Fibroblast of peridontal ligament (primary cell): ENCODE data around the gene GINS1.

Experiments
- DNase-seq: peaks from one replicate; pipeline ENCODE4 v3.0.0-alpha.2; 2010; ENCODE audit errors: extremely low read depth

The GINS1 gene

DNA sequence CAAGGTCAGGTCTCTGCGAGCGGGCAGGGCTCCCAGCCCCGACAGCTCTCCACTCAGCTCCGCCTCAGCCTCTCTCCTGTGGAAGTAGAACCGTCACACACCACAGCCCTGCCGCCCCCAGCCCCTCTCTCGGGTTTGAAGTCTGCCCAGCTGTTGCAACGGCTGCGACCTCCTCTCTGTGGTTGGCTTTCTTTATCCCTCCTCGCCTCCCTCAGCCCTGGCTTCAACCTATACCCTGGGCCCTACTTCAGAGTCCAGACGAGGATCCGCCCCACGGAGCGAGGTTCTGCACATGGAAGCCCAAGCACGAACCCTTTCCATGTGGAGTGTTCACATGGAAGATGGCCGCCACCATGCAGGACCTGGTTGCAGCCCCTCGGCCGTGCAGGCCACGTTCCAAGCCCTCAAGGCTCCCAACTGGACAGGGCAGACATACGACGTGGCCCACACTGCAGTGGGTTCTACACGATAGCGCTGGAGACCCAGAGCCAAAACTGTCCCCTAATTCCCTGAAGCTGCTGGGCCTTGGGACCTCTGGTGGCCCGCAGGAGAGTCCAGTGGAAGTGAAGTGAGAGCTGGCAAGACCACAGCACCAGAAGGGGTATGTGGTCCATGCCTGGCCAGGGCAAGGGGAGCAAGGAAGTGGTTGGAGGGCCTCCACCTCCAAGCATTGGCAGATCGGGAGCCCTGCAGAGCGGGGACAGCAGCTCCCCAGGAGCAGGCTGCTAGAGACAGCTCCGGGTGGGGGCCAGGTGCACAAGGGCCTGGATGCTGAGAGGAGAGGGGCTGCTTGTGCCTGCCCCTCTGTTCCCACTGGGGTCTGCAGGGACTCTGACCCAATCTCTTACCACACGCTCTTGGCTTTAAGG lies 69.8 kb downstream of the GINS1 start:
- no peak for DNase-seq

DNA sequence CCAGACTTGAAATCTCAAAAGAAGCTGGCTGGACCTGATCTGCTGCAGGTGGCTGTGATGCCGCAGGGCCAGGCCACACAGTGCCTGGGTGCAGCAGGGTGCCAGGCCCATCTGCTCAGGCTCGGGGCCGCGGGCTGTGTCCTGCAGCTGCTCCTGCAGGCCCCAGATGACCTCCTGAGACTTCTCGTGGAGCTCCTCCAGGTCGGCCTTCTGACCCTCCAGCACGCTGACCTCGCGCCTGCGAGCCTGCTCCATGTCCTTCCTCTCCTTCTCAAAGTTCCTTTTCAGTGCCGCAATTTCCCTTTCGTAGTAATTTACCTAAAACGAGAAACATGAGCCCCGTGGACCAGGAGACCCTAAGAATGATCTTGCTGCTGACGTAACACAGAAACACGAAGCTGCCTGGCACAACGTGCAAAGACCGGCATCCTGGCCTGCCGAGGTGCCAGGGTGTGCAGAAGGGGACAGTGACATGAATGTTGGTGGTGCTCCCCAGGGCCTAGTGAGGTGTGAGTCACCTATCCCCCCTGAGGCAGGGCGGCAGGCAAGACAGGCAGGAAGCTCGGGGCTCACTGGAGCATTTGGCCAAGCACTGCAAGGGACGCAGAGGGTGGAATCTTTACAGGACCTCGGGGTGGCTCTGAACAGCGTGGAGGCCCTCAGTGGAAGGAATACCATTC lies 71.6 kb downstream of the GINS1 start:
- no peak for DNase-seq

DNA sequence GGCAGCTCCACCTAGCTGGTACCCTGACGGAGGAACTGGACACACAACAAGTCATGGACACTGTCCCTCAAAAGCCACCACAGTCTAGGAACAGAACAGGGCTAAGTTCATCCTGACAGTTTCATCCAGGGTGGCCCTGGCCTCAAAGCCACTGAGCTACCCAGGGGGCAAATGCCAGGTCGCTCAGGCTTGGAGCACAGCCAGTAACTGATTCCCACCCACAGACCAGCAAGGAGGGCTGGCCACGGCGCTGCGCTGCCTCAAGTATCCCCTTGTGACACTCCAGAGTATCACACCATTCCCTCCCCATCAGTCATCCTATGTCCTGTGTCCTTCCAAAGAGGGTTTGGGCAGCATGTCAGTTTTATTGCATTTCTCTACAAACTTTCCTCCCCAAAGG lies 72.2 kb downstream of the GINS1 start:
- no peak for DNase-seq

DNA sequence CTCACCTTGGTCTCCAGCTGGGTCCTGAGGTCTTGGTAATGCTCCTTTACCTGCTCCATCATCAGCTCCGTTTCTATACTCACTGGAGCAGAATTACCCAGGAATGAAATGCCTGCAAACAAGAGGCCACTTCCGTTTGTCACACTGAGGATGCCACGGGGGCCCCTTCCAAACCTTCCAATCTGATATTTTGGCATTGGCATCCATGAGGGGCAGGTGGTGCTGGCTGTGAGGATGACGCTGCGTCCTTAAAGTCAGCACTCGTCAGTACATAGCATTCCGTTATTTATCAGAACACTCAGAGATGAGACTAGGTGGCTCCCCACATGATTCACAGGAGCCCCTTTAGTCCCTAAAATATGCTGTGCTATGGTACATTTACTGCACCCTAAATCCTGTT lies 72.7 kb downstream of the GINS1 start:
- DNase-seq = no peak

DNA sequence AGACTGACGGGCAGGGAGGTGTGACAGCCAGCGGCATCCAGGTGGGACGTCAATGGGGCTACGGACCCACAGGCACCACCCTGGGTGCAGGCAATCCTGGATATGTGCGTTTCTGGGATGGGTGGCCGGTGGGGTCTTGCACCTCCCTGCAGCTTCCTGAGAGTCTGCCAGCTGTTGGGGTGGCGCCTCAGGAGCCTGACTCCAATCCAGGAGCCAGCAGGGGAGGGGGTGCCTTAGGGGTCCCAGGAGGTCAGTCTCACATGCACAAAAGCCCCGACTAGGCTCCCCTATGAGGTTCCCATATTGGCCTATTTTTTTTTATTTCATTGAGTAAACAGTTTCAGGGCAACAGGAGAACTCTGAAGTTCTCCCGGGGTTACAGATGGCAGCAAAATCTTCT lies 73.3 kb downstream of the GINS1 start:
- no peak for DNase-seq

DNA sequence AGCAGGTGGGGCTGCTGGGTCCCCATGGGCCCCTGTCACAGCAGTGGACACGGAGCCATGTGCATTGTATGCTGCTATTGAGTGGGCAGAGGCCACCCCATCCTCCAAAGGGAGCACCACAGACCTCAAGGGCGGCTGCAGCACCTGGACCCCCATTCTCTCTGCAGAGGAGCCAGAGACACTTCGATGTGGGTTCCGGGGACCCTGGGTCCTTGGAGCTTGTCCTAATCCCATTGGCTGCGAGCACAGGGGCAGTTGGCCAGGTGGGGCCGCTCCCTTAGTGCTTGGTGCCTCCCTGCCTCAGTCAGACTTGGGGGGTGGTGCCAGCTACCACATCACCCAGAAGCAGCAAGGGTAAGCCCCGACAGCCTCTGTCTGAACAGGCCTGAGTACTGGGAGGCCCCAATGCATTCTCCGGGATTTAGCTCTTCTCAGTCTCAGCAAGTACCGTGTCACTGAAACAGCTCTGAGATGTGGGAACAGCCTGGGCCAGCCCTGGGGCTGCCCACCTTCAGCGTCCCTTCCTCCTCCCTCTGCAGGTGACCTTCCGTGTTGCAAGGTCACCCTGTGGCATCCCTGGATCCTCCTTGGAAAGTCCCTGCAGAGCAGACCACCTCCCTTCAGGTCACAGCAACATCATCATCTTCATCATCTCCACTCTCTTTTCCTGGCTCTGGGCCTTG lies 73.9 kb downstream of the GINS1 start:
- DNase-seq = no peak

DNA sequence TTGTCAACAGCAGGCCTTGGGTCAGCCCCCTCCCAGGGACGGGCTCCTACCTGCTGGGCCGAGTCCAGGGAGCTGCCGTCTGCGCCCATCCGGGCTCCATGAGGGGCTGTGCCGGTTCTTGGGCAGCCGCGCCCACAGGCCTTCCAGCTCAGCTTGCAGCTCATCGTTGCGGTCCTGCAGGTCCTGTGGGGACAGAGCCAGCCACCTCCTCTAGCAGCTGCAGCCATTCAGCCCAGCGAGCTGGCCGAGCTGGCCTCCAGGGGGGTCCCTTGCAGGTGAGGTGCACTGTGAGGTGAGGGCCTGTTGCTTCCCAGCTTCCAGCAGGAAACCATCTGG lies 74.4 kb downstream of the GINS1 start:
- DNase-seq = no peak

DNA sequence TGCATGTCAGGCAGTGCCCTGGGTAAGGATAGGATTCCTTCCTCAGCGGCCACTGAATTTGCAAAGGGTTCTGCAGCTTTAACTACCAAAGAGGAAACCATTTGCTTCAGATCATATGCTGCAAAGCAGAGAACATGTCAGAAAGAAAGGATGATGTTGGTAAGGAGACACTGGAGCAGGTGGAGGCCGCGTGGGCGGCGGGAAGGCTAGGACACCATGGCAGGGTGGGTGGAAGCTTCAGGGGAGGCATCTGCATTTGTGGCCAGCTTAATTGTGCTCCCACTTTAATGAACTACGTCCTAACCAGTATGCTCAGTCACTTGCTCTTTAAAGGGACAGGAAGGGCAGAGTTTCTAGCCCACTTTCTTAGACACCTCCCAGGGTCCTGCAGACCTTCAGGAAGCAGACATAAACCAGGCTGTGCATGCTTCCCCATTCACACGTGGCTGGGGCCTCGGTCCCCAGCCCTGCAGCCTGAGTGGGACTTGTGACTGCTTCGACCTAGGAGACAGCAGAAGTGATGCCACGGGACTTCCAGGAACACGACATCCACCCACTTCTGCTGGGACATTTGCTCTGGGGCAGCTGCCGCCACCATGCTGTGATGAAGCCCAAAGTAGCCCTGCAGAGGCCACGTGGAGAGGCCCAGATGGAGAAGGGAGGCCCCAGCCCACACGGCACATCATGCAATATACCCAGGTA lies 76.1 kb downstream of the GINS1 start:
- DNase-seq = no peak

DNA sequence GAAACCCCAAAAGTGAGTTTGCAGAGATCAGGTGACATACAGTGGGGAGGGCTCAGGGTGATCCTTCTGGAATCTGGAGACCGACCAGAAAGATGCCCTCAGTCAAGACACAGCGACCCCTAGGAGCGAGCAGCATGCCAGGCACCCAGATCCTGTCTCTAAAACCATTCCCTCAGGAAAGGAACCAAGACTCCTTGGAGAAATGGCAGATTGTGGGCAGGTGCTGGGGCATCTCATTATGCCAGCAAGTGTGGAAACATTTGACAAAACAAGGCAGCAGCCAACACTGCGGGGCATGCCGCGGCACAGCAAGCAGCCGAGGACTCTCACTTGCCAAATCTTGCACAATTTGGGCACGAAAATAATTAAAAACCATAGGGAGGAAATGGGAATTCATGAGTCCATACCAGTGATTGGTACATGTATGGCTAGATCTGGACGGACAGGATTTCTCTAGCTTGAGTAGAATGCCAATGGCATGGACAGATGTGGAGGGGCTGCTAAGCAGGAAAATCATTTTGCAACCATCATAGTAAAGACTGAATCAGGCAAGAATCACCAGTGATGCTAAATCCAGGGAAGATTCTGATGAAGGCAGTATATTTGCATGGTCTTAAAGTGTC lies 76.9 kb downstream of the GINS1 start:
- no peak for DNase-seq

DNA sequence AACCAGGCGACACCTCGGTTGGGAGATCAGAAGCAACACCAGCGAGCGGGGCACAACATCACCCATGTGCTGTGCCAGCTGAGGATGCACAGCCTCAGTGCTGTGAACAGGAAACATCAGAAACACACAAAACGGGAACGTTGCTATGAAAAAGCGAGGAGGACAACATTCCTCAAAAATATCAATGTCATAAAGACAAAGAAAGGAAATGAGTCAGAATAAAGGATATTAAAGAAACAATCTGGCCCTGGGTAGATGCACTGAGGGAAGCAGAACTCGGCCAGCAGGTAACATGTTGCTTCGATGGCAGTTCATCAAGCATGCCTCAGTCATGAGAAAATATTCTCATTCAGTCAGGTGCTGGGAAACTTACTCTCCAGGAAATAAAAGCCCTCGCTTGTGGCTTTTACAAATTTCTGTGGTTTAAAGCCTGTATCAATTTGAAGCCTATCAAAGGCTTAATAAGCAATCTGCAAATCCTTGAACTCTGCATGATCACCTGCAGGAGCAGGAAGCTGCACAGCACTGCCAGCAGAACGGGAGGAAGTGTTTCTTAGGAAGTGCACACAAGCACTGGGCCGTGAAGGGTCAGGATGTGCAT lies 77.5 kb downstream of the GINS1 start:
- DNase-seq = no peak

DNA sequence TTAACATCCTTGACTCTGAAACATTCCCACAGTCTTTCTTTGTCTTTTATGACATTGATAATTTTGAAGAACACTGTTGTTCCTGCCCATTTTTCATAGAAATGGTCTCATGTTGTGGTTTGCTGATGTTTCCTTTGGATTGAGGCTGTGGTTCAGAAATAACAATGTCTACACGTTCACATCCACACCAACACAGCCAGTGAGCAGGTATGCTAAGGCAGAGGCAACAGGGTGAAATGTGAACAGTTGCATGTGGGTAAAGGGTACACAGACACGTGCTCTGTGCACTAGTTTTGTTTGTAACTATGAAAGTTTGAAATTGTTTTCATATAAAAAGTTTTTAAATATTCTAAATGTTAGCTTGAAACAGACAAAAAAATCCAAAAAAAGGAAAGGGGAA lies 78.4 kb downstream of the GINS1 start:
- no peak for DNase-seq

DNA sequence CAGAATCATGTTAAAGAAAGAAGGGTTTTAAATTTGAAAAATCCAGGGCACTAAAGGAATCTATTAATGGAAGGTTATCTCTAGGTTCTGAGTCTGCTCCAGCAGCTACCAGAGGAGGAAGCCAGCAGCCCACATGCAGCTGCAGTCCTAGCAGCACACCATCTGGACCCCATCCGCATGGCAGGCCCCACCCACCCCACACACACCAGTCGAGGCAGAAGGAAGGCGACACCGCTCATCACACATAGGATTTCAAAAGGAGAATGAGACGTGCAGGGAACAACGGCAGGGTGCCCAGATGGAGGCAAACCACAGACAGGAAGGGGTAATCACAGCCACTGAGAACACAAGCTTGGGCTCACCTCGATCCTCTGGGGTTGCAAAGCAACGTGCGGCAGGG lies 78.9 kb downstream of the GINS1 start:
- peak; percentile 6 for DNase-seq

DNA sequence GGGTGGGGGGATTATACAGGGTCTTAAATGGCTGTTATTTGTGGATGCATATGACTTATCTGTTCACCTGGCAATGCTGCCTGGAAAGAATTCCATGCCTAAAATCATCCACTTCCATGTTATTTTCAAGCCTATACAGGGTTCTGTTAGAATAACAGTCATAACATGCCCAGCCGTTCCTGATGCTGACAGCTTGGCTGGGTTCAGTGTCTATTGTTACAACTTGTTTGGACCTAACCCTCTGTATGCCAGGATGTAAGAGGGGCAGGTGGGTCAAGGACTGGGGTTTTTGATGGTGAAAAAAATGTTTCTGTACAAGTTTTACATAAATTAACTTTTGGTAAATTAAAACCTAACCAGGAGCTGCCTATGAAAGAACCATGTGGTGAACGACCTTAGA lies 79.8 kb downstream of the GINS1 start:
- DNase-seq = no peak

DNA sequence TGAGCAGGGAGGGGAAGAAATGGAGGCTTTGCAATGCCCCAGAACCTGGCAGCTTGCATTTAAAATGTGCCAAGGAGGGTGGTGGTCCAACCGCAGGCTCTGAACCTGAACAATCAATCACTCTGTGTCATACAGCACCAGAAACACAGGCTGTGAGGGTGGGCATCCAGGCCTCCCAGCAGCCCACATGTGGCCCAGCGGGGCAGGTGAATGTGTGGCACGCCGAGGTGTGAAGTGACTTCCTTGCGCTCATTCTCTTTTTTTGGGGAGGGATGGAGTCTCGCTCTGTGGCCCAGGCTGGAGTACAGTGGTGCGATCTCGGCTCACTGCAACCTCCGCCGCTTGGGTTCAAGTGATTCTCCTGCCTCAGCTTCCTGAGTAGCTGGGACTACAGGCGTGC lies 80.5 kb downstream of the GINS1 start:
- DNase-seq = no peak

DNA sequence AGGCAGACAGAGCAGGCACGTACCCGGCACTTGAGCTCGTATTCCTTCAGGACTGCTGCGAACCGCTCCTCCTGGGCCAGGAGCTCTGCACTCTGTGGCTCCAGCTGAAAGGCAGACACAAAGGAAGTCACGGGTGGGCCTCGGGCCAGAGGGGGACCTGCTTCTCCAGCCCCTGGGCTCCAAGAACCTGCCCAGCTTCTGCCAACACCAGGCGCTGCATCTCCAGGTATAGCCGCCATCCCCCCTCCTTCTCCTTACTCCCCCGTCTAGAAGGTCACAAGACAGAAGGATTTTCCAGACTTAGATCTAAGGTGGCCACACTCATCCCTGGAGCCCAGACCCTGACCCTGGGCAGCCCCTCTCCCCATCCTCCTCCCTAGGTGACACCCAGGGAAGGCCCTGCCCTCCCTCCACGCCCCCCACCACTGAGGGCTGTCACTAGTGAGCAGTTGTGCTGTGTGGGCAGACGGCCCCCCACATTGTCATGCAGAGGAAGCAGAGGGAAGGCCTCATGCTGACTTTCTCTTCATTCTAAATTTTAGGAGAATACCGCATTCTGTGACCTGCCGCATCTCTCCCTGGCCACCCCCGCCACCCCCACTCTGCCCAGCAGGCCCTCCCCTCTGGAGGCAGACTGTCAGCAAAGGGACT lies 81.9 kb downstream of the GINS1 start:
- DNase-seq = no peak

DNA sequence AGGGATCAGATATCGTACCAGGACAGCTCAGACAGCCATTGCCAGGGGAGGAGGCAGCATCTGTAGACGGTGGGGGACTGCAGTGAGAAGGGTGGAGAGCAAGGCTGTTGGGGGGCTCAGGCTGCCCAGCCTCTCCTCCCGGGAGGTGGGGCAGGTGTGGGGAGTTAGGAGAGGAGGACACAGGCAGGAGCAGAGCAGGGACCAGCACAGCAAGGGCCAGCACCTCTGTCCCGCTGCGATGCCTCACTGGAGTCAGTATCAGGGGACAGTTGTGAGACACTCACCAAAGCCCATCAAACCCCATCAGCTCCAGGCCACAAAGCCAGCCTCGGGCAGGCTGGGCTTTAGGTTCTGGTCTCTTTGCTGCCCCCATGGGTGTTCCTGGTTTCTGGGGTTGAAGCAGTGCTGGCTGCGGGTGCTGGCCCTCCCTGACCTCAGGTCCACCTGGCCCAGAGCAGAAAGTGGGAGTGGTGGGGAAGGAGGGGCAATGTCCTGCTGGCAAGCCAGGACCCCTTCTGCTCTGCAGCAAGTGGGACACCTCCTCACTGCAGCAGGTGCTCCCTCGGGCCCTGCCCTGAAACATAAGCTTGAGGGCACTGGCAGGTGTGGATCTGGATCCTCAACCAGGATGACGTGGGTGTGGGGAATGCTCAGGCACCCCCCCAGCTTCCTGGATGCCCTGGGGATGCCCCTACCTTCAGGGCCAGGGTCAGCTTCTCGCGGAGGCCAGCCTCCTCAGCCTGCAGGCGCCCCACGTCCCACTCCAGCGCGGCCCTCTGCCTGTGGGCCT lies 83.4 kb downstream of the GINS1 start:
- no peak for DNase-seq

DNA sequence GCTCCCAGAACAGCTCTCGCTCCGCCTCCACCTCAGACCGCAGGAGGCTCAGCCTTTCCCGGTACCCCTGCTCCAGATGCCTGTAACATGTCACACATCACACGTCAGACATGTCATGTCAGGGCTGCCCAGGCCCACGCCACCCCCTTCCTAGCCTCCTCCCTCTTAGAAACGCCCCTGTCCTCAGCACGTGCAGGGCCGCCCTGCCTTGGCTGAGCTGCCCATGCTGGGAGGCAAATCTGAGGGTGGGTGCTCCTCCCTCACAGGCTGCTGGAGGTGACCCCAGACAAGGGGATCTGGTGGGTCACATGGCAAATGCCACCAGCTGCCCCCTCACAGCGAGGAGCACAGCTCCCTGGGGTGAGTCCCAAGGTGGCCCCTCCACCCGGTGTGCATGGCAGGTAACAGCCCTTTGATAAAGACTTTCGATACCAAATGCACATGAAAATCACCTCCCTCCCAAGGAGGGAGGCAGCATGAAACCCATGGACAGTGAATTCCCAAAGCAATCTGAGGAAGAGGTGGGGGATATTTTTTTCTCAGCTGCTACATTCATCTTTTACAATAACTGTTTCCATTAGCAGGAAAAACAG lies 84.1 kb downstream of the GINS1 start:
- DNase-seq = no peak

DNA sequence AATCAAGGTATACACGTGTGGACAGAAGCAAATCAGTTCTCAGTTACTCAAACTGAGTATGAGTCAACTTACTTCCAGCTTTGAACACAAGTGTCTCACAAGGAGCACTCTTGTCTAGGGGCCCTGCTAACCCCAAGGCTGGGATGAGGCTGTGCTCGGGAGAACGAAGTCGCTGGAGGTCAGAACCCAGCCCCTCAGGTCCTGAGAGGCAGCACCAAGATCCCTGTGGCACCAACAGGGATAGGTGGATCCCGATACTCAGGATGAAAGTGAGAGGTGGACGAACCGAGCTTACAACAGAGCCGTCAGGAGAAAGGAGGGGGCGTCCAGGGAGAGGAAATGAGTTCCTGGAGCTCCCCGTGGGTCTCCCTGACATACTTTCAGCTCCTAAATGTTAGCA lies 85.7 kb downstream of the GINS1 start:
- DNase-seq = no peak

DNA sequence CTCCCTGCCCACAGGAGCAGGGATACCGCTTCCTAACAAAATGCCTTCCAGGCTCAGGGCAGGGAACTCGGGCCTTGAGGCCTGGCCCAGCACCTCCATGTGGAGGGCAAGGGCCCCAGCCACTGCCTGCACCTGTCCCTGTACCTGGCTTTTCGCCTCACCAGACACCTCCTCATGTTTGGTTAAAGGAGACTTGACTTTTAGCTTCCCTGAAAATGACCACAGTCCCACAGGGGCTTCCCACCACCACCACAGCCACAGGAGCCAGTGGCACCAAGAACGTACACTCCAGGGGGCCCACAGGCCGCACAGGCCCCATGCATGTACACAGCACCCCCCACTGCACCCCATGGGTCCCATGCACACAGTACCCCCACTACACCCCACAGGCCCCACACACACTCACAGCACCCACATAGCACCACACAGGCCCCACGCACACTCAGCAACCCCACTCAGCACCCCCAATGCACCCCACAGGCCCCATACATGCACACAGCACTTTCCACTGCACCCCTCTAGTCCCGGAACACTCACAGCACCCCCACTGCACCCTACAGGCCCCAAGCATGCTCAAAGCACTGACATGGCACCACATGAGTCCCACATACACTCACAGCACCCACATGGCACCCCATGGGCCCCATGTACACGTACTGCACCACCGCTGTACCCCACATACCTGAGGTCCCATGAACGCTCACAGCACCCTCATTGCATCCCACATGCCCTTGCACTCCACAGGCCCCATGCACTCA lies 86.5 kb downstream of the GINS1 start:
- DNase-seq = no peak
